ENCODE data around the gene HHATL. TPM values are rescaled to one million over a fixed set of nuclear protein-coding genes. Genes with fewer than 3 reads are reported as not detected.

The HHATL gene
- total RNA-seq, 2 experiments from 2014 or later = not detected

GRCh38 chr3:42684632-42685362, 17.8 kb downstream of the HHATL start:
- peak; percentile 0 for DNase-seq
- POLR2A ChIA-PET = no interaction called here
- Mint-ChIP-seq H3K9me3 (peaks cover 3% of the 10 kb centered on the region), H3K27me3 (peaks cover 32% of the 10 kb centered on the region), H3K27ac (no peak overlapping the region), H3K4me1 (peaks cover 2% of the 10 kb centered on the region), H3K36me3 (no peaks in the 10 kb centered on the region), H3K4me3 (no peak overlapping the region)
- ATAC-seq (ENCODE audit: low read depth) = no peak

- H3K4me3 Mint-ChIP-seq = no peak overlapping the region
- ATAC-seq (ENCODE audit: low read depth) = no peak
- POLR2A ChIA-PET = no interaction called here
- H3K27me3 Mint-ChIP-seq = peaks cover 28% of the 10 kb centered on the region
- peaks cover 2% of the 10 kb centered on the region for H3K4me1 Mint-ChIP-seq
- H3K36me3 Mint-ChIP-seq = no peaks in the 10 kb centered on the region
- DNase-seq = peak; percentile 7
- no peak overlapping the region for H3K27ac Mint-ChIP-seq
- H3K9me3 Mint-ChIP-seq = peaks cover 4% of the 10 kb centered on the region
These were observed 18.6 kb downstream of the HHATL start for GRCh38 chr3:42683875-42684598.

- Mint-ChIP-seq H3K27ac (no peak overlapping the region), H3K27me3 (peaks cover 26% of the 10 kb centered on the region), H3K4me1 (peaks cover 2% of the 10 kb centered on the region), H3K4me3 (no peak overlapping the region), H3K36me3 (no peaks in the 10 kb centered on the region), H3K9me3 (peaks cover 7% of the 10 kb centered on the region)
- DNase-seq (no peak), ATAC-seq (ENCODE audit: low read depth) (no peak)
- POLR2A ChIA-PET = no interaction called here
These were observed 20.1 kb downstream of the HHATL start for GRCh38 chr3:42682301-42683070.

- peaks cover 2% of the 10 kb centered on the region for H3K4me1 Mint-ChIP-seq
- POLR2A ChIA-PET = no interaction called here
These were observed 21.1 kb downstream of the HHATL start for GRCh38 chr3:42681361-42682038.

GRCh38 chr3:42680806-42681205, 21.8 kb downstream of the HHATL start:
- POLR2A ChIA-PET = no interaction called here
- no peak for DNase-seq
- ATAC-seq (ENCODE audit: low read depth) = no peak
- H3K27ac Mint-ChIP-seq = no peak overlapping the region
- peaks cover 22% of the 10 kb centered on the region for H3K27me3 Mint-ChIP-seq
- peaks cover 7% of the 10 kb centered on the region for H3K9me3 Mint-ChIP-seq
- H3K4me1 Mint-ChIP-seq = peaks cover under 1% of the 10 kb centered on the region
- no peaks in the 10 kb centered on the region for H3K36me3 Mint-ChIP-seq
- H3K4me3 Mint-ChIP-seq = no peak overlapping the region

More at GRCh38 chr3:42681361-42682038, 21.1 kb downstream of the HHATL start:
- Mint-ChIP-seq H3K27me3 (peaks cover 24% of the 10 kb centered on the region), H3K36me3 (no peaks in the 10 kb centered on the region), H3K4me3 (no peak overlapping the region), H3K9me3 (peaks cover 7% of the 10 kb centered on the region), H3K27ac (no peak overlapping the region)
- ATAC-seq (ENCODE audit: low read depth) = no peak
- no peak for DNase-seq

- DNase-seq (no peak), ATAC-seq (ENCODE audit: low read depth) (no peak)
- H3K27me3 Mint-ChIP-seq = peaks cover 21% of the 10 kb centered on the region
- POLR2A ChIA-PET = no interaction called here
- no peak overlapping the region for H3K4me3 Mint-ChIP-seq
- H3K27ac Mint-ChIP-seq = no peak overlapping the region
- no peaks in the 10 kb centered on the region for H3K36me3 Mint-ChIP-seq
- peaks cover 7% of the 10 kb centered on the region for H3K9me3 Mint-ChIP-seq
- no peaks in the 10 kb centered on the region for H3K4me1 Mint-ChIP-seq
These were observed 22.3 kb downstream of the HHATL start for GRCh38 chr3:42680271-42680670.

- H3K36me3 Mint-ChIP-seq = no peaks in the 10 kb centered on the region
- DNase-seq (no peak), ATAC-seq (ENCODE audit: low read depth) (no peak)
- peaks cover 9% of the 10 kb centered on the region for H3K9me3 Mint-ChIP-seq
- H3K4me1 Mint-ChIP-seq = no peaks in the 10 kb centered on the region
- POLR2A ChIA-PET = no interaction called here
- H3K27ac Mint-ChIP-seq = no peak overlapping the region
- H3K4me3 Mint-ChIP-seq = no peak overlapping the region
- peaks cover 22% of the 10 kb centered on the region for H3K27me3 Mint-ChIP-seq
These were observed 24.2 kb downstream of the HHATL start for GRCh38 chr3:42678447-42678846.

GRCh38 chr3:42675909-42676308, 26.7 kb downstream of the HHATL start:
- no peak overlapping the region for H3K27ac Mint-ChIP-seq
- H3K27me3 Mint-ChIP-seq = peaks cover 11% of the 10 kb centered on the region
- H3K36me3 Mint-ChIP-seq = no peaks in the 10 kb centered on the region
- H3K4me3 Mint-ChIP-seq = no peak overlapping the region
- no peaks in the 10 kb centered on the region for H3K4me1 Mint-ChIP-seq
- DNase-seq = no peak
- ATAC-seq (ENCODE audit: low read depth) = no peak
- POLR2A ChIA-PET = no interaction called here
- peaks cover 9% of the 10 kb centered on the region for H3K9me3 Mint-ChIP-seq

GRCh38 chr3:42674146-42674545, 28.5 kb downstream of the HHATL start:
- Mint-ChIP-seq H3K4me3 (no peak overlapping the region), H3K27ac (no peak overlapping the region), H3K27me3 (peaks cover 11% of the 10 kb centered on the region), H3K9me3 (peaks cover 6% of the 10 kb centered on the region), H3K36me3 (no peaks in the 10 kb centered on the region), H3K4me1 (no peaks in the 10 kb centered on the region)
- POLR2A ChIA-PET = no interaction called here
- no peak for DNase-seq
- no peak for ATAC-seq (ENCODE audit: low read depth)

GRCh38 chr3:42673082-42673481, 29.5 kb downstream of the HHATL start:
- no peak overlapping the region for H3K4me3 Mint-ChIP-seq
- H3K9me3 Mint-ChIP-seq = peaks cover 5% of the 10 kb centered on the region
- no peaks in the 10 kb centered on the region for H3K36me3 Mint-ChIP-seq
- POLR2A ChIA-PET = no interaction called here
- peaks cover 11% of the 10 kb centered on the region for H3K27me3 Mint-ChIP-seq
- H3K27ac Mint-ChIP-seq = no peak overlapping the region
- DNase-seq = no peak
- no peak for ATAC-seq (ENCODE audit: low read depth)
- H3K4me1 Mint-ChIP-seq = no peaks in the 10 kb centered on the region

GRCh38 chr3:42672515-42672914, 30.1 kb downstream of the HHATL start:
- DNase-seq = no peak
- Mint-ChIP-seq H3K36me3 (no peaks in the 10 kb centered on the region), H3K9me3 (peaks cover 3% of the 10 kb centered on the region), H3K4me1 (no peaks in the 10 kb centered on the region), H3K27me3 (peaks cover 9% of the 10 kb centered on the region), H3K4me3 (no peak overlapping the region), H3K27ac (no peak overlapping the region)
- POLR2A ChIA-PET = no interaction called here
- ATAC-seq (ENCODE audit: low read depth) = no peak

- Mint-ChIP-seq H3K27ac (no peak overlapping the region), H3K27me3 (peaks cover 5% of the 10 kb centered on the region), H3K9me3 (peaks cover 3% of the 10 kb centered on the region), H3K4me1 (no peaks in the 10 kb centered on the region), H3K4me3 (no peak overlapping the region), H3K36me3 (no peaks in the 10 kb centered on the region)
- POLR2A ChIA-PET = no interaction called here
- no peak for ATAC-seq (ENCODE audit: low read depth)
- no peak for DNase-seq
These were observed 31.9 kb downstream of the HHATL start for GRCh38 chr3:42670670-42671069.

- no peak for ATAC-seq (ENCODE audit: low read depth)
- DNase-seq = no peak
- Mint-ChIP-seq H3K36me3 (no peaks in the 10 kb centered on the region), H3K27me3 (peaks cover 5% of the 10 kb centered on the region), H3K27ac (no peak overlapping the region), H3K4me1 (no peaks in the 10 kb centered on the region), H3K4me3 (no peak overlapping the region), H3K9me3 (peaks cover 3% of the 10 kb centered on the region)
- POLR2A ChIA-PET = no interaction called here
These were observed 32.5 kb downstream of the HHATL start for GRCh38 chr3:42670051-42670576.

All from activated naive CD8-positive, alpha-beta T cell treated with anti-CD3 and anti-CD28 coated beads, Interleukin-2, amount 10 ng/mL, durations not matched to agents 7 days and 5 days (primary cell).